ENCODE results near the gene ZMIZ1.

The ZMIZ1 gene

DNA sequence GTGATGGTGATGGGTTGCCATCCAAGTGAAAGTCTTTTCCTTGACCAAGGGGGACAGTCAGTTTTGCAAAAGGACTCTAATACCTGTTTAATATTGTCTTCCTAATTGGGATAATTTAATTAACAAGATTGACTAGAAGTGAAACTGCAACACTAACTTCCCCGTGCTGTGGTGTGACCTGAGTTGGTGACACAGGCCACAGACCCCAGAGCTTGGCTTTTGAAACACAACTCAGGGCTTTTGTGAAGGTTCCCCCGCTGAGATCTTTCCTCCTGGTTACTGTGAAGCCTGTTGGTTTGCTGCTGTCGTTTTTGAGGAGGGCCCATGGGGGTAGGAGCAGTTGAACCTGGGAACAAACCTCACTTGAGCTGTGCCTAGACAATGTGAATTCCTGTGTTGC is 285.4 kb downstream of the ZMIZ1 start:
- DNase-seq (ENCODE audit: insufficient read length, low spot score) (peak; percentile 9), FAIRE-seq (no peak)
- no peak for TF ChIP-seq POLR2A (IDR thresholded peaks at IDR 0.05; ENCODE audit: low read depth, low read length)

DNA sequence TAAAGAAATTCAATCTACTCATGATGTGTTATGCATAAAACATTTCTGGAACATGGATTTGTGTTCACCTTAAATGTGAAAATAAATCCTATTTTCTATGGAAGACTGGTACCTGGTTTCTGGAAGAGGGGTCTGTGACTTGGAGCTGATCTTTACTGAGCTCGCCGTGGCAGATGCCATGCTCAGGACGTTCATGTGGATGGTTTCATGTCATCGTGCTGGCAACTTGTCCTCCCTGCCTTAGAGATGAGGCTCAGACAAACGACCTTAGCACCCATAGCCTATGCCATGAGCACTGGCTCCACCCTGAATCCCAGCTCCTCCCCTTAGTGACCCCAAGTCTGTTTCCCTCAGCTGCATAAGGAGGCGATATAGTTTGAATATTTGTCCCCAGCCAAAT is 285.8 kb downstream of the ZMIZ1 start:
- DNase-seq (ENCODE audit: insufficient read length, low spot score) (peak; percentile 12), FAIRE-seq (no peak)
- no peak for TF ChIP-seq POLR2A (IDR thresholded peaks at IDR 0.05; ENCODE audit: low read depth, low read length)

DNA sequence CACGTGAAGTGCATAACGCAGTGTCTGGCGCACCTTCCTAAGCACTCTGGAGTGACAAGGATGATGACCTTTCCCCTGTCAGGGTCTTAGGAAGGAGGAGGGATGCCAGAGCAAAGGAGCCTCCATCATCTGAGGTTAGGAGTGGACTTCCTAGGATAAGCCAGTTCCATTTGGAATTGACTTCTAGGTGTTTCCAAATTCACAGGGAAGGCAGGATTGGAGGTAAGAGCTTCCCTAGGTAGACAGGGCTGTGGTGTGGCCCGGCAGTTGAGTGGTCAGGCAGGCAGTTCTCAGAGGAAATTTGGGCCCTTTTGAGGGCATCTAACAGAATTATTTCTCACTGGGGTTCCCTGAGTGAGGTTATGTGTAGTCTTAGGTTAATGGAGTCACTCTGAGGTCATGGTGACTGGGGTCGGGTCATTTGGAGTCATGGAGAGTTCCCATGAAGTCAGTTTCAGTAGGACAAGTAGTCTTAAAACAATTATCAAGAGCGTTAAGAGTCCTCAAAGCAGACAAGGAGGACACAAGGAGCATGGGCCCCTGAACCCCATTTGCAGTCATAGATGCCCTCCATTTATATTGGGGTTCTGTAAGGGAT is 286.8 kb downstream of the ZMIZ1 start:
- FAIRE-seq, result no peak
- no peak for TF ChIP-seq POLR2A (IDR thresholded peaks at IDR 0.05; ENCODE audit: low read depth, low read length)
- DNase-seq (ENCODE audit: insufficient read length, low spot score), result peak; percentile 11

DNA sequence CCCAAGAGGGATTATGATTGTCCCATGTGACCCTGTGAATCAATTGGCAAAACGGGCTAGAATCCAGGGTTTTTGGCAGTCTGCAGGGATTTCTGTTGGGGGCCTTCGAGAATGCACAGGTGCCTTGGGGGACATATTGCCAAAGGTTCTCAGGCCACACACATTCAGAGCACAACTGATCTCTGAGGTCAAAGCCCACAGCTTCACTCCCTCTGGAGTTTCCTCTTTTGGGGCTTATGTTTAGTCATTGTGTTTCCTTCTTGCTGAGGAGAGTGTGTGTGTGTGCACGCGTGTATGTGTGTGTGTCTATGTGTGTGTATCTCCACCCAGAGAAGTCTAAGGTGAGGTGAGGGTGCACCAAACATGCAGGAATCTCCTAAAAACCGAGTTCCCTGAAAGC is 287.3 kb downstream of the ZMIZ1 start:
- no peak for FAIRE-seq
- no peak for TF ChIP-seq POLR2A (IDR thresholded peaks at IDR 0.05; ENCODE audit: low read depth, low read length)
- DNase-seq (ENCODE audit: insufficient read length, low spot score), result peak; percentile 27

DNA sequence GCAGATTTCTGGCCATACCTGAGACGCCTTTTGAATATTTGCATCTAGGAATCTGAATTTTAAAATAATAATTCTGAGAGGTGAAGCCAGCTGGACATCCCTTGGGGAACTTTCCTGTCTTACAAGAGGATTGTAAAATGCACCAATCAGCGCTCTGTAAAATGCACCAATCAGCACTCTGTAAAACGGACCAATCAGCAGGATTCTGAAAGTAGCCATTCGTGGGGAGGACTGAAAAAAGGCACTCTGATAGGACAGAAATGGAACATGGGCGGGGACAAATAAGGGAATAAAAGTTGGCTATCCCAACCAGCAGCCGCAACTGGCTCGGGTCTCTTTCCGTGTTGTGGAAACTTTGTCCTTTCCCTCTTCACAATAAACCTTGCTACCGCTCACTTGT is 288.4 kb downstream of the ZMIZ1 start:
- peak; percentile 7 for DNase-seq (ENCODE audit: insufficient read length, low spot score)
- no peak for TF ChIP-seq POLR2A (IDR thresholded peaks at IDR 0.05; ENCODE audit: low read depth, low read length)
- no peak for FAIRE-seq

DNA sequence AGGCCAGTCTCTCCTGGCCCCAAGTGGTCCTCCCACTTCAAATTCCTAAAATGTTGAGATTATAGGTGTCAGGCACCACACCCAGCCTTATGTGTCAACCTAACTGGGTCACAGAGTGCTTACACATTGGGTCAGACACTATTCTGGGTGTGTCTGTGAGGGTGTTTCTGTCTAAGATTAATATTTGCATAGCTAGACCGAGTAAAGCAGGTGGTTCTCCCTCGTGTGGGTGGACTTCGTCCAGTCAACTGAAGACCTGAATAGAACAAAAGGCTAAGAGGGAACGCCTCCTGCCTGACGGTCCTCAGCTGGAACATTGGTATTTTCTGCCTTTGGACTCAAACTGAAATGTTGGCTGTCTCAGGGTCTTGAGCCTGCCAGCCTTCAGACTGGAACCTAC is 290.0 kb downstream of the ZMIZ1 start:
- DNase-seq (ENCODE audit: insufficient read length, low spot score) (no peak), FAIRE-seq (no peak)
- TF ChIP-seq POLR2A (IDR thresholded peaks at IDR 0.05; ENCODE audit: low read depth, low read length), result no peak

DNA sequence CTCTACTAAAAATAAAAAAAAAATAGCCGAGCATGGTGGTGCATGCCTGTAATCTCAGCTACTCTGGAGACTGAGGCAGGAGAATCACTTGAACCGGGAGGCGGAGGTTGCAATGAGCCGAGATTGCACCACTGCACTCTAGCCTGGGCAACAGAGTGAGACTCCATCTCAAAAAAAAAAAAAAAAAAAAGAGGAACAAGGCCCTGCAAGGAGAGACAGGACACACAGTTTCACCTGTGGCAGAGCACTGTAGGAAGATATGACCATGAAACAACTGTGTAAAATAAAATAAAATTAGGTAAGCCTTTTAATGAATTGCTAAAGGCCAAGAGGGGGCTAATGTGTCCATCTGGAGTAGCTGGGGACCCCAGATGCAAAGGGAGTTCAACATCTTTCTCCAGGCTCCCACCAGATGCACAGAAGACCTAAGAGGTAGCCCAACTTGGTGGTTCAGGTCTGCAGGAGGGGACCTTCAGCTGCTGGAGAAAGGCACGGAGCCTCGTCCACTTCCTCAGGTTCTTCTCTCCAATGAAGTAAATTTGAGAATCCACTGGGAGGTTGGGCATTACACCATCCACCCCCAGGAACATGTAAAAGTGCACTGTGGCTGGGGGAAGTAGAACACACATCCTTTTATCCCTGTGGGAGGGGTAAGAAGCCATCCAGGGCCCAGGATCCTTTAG is 291.2 kb downstream of the ZMIZ1 start:
- FAIRE-seq (no peak), DNase-seq (ENCODE audit: insufficient read length, low spot score) (no peak)
- TF ChIP-seq POLR2A (IDR thresholded peaks at IDR 0.05; ENCODE audit: low read depth, low read length), result no peak

DNA sequence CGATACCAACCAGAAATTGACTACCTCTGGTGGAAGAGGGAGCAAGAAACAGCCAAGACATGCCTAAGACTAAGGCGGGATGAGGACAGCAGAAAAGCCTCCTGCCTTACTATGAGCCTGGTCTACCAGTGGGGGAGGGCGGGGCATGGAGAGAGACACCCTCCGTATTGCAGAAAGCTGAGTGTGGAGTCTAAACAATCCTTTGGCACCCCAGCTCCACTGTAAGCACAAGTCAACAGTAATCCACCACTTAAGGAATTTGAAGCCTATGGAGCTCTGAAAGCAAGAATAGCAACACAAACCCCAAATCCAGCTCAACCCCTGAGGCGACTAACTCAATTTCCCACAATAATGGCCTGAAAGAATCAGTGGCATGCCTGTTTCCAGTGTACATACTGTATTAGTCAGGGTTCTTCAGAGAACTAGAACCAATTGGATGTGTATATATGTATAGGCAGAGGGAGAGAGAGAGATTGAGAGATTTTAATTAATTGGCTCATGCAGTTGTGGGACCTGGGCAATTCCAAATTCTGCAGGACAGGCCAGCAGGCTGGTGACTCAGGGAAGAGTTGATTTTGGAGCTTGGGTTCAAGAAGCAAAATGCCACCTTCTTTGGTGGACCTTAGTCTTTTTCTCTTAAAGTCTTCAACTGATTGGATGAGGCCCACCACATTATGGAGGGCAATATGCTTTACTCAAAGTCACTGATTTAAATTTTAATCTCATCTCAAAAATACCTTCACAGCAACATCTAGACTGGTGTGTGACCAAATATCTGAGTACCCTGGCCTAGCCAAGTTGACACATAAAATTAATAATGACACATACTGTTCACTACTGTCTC is 292.0 kb downstream of the ZMIZ1 start:
- no peak for FAIRE-seq

DNA sequence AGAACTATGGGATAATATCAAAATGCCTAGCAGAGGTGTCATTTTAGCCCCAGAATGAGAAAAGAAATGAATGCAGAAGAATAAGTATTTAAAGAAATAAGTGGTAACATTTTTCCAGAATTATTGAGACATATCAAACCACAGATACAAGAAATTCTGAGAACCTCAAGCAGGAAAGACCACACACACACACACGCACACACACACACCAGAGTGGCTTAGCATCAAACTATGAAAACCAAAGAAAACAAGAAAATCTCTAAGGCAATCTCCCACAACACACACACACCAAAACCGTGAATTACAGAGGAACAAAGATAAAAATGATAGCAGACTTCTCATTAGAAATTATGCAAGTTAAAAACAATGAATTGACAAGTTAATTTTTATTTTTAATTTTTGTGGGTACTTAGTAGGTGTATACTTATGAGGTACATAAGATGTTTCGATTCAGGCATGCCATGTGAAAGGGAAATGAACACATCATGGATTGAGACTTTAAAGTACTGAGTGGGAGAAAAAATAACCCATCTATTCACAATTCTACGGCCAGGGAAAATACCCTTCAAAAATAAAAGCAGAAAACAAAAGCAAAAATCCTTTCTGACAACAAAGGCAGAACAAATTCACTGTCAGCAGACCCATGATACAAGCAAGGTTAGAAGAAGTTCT is 293.1 kb downstream of the ZMIZ1 start:
- no peak for TF ChIP-seq POLR2A (IDR thresholded peaks at IDR 0.05; ENCODE audit: low read depth, low read length)
- DNase-seq (ENCODE audit: insufficient read length, low spot score) (no peak), FAIRE-seq (no peak)

More for the DNA sequence above, 292.0 kb downstream of the ZMIZ1 start:
- TF ChIP-seq POLR2A (IDR thresholded peaks at IDR 0.05; ENCODE audit: low read depth, low read length), result no peak
- peak; percentile 12 for DNase-seq (ENCODE audit: insufficient read length, low spot score)
